H9 (cell line): Measurements from ENCODE around the gene PIBF1. TPM values are rescaled to one million over a fixed set of nuclear protein-coding genes. Genes with fewer than 3 reads are reported as not detected.

ENCODE experiments used
- DNase-seq: peaks from one replicate; pipeline ENCODE4 v3.0.0-alpha.2; 2017
- H2AFZ ChIP-seq: one replicate; pipeline ENCODE4 v1.6.1; 2013; ENCODE audit warnings: mild to moderate bottlenecking, low read length, control low read depth, moderate library complexity
- H2AK5ac ChIP-seq: 2 replicates; pipeline ENCODE4 v1.6.1; 2013; ENCODE audit warnings: low read length, control low read depth, mixed read lengths; ENCODE audit not compliant: insufficient read length
- H2BK120ac ChIP-seq: one replicate; pipeline ENCODE4 v1.6.1; 2013; ENCODE audit warnings: low read depth, mild to moderate bottlenecking, low read length, control low read depth, inconsistent platforms; ENCODE audit not compliant: poor library complexity, severe bottlenecking
- H2BK12ac ChIP-seq: 2 replicates; pipeline ENCODE4 v1.6.1; 2013; ENCODE audit warnings: low read length, control low read depth, mixed read lengths, low read depth; ENCODE audit not compliant: insufficient read length
- H2BK15ac ChIP-seq: 2 replicates; pipeline ENCODE4 v1.6.1; 2013; ENCODE audit warnings: low read depth, low read length, control low read depth
- H2BK20ac ChIP-seq: one replicate; pipeline ENCODE4 v1.6.1; 2013; ENCODE audit warnings: low read depth, mild to moderate bottlenecking, low read length, control low read depth, inconsistent platforms; ENCODE audit not compliant: poor library complexity, severe bottlenecking
- H2BK5ac ChIP-seq: 2 replicates; pipeline ENCODE4 v1.6.1; 2013; ENCODE audit warnings: low read length, control low read depth, mixed read lengths; ENCODE audit not compliant: insufficient read length
- H3K14ac ChIP-seq: 2 replicates; pipeline ENCODE4 v1.6.1; 2013; ENCODE audit warnings: low read length, control low read depth; ENCODE audit not compliant: insufficient read depth
- H3K18ac ChIP-seq: 2 replicates; pipeline ENCODE4 v1.6.1; 2013; ENCODE audit warnings: low read depth, mild to moderate bottlenecking, mixed read lengths, low read length, control low read depth; ENCODE audit not compliant: insufficient read length
- H3K23ac ChIP-seq: 2 replicates; pipeline ENCODE4 v1.6.1; 2013; ENCODE audit warnings: low read length, control low read depth, mixed read lengths, low read depth; ENCODE audit not compliant: insufficient read length
- H3K23me2 ChIP-seq: 2 replicates; pipeline ENCODE4 v1.6.1; 2013; ENCODE audit warnings: low read depth, mild to moderate bottlenecking, mixed read lengths, low read length, control low read depth; ENCODE audit not compliant: insufficient read length, poor library complexity, severe bottlenecking
- H3K27ac ChIP-seq: 2 replicates; pipeline ENCODE4 v1.5.1; 2013; ENCODE audit warnings: low read length, control low read depth, mixed read lengths, low read depth; ENCODE audit not compliant: insufficient read length
- H3K27me3 ChIP-seq: 2 replicates; pipeline ENCODE4 v1.6.1; 2013; ENCODE audit warnings: low read length, control low read depth, inconsistent platforms; ENCODE audit not compliant: insufficient read depth
- H3K4ac ChIP-seq: 2 replicates; pipeline ENCODE4 v1.6.1; 2013; ENCODE audit warnings: low read depth, mild to moderate bottlenecking, control low read depth, inconsistent platforms, low read length, moderate library complexity
- H3K4me1 ChIP-seq: 2 replicates; pipeline ENCODE4 v1.6.1; 2013; ENCODE audit warnings: low read length, control low read depth, inconsistent platforms; ENCODE audit not compliant: insufficient read depth
- H3K4me2 ChIP-seq: 2 replicates; pipeline ENCODE4 v1.6.1; 2013; ENCODE audit warnings: low read length, control low read depth, mixed read lengths; ENCODE audit not compliant: insufficient read length, insufficient read depth
- H3K56ac ChIP-seq: 2 replicates; pipeline ENCODE4 v1.6.1; 2013; ENCODE audit warnings: low read depth, mild to moderate bottlenecking, mixed read lengths, low read length, control low read depth; ENCODE audit not compliant: insufficient read length
- H3K79me1 ChIP-seq: 2 replicates; pipeline ENCODE4 v1.6.1; 2013; ENCODE audit warnings: low read depth, mild to moderate bottlenecking, moderate library complexity, low read length, control low read depth, inconsistent platforms; ENCODE audit not compliant: insufficient read depth, poor library complexity, severe bottlenecking
- H3K79me2 ChIP-seq: 2 replicates; pipeline ENCODE4 v1.6.1; 2013; ENCODE audit warnings: low read length, control low read depth, inconsistent platforms; ENCODE audit not compliant: insufficient read depth
- H3K9ac ChIP-seq: 2 replicates; pipeline ENCODE4 v1.6.1; 2013; ENCODE audit warnings: low read length, control low read depth, mixed read lengths; ENCODE audit not compliant: insufficient read length; ENCODE audit errors: extremely low read depth
- H3K9me3 ChIP-seq: one replicate; pipeline ENCODE4 v1.6.1; 2013; ENCODE audit warnings: low read depth, low read length, inconsistent platforms; ENCODE audit not compliant: control insufficient read depth
- H3T11ph ChIP-seq: one replicate; pipeline ENCODE4 v1.6.1; 2013; ENCODE audit warnings: mild to moderate bottlenecking, low read length, control low read depth, inconsistent platforms
- H4K20me1 ChIP-seq: one replicate; pipeline ENCODE4 v1.6.1; 2013; ENCODE audit not compliant: control insufficient read depth, insufficient read length, insufficient read depth
- H4K5ac ChIP-seq: 2 replicates; pipeline ENCODE4 v1.6.1; 2013; ENCODE audit warnings: low read depth, mild to moderate bottlenecking, mixed read lengths, low read length, control low read depth; ENCODE audit not compliant: insufficient read length
- H4K8ac ChIP-seq: replicated peaks from 2 replicates; pipeline ENCODE4 v1.6.1; 2013; ENCODE audit warnings: low read length, control low read depth, mixed read lengths, low read depth; ENCODE audit not compliant: insufficient read length
- H4K91ac ChIP-seq: 2 replicates; pipeline ENCODE4 v1.6.1; 2013; ENCODE audit warnings: low read depth, mild to moderate bottlenecking, moderate library complexity, mixed read lengths, low read length, control low read depth; ENCODE audit not compliant: insufficient read length
- H3K27ac Mint-ChIP-seq, 3 experiments: 2 replicates in 2 of 3; 3 replicates in 1 of 3; pipeline ENCODE4 v1.8.0; 2020 to 2021; ENCODE audit warnings: mixed read lengths in 3 of 3, mild to moderate bottlenecking in 1 of 3, moderate library complexity in 1 of 3
- H3K27me3 Mint-ChIP-seq: 2 replicates; pipeline ENCODE4 v1.8.0; 2021; ENCODE audit warnings: low read depth, mild to moderate bottlenecking, moderate library complexity, mixed read lengths
- H3K36me3 Mint-ChIP-seq, 3 experiments: 2 replicates in 2 of 3; 3 replicates in 1 of 3; pipeline ENCODE4 v1.8.0; 2020 to 2021; ENCODE audit warnings: low read depth in 3 of 3, mixed read lengths in 3 of 3; ENCODE audit not compliant: insufficient read depth in 1 of 3
- H3K4me1 Mint-ChIP-seq, 2 experiments: 2 replicates each; pipeline ENCODE4 v1.8.0; 2020; ENCODE audit warnings: mixed read lengths in 2 of 2
- H3K4me3 Mint-ChIP-seq, 2 experiments: 2 replicates in 1 of 2; 3 replicates in 1 of 2; pipeline ENCODE4 v1.8.0; 2020 to 2021; ENCODE audit warnings: mild to moderate bottlenecking in 2 of 2, mixed read lengths in 2 of 2, moderate library complexity in 1 of 2
- H3K9me3 Mint-ChIP-seq, 2 experiments: 2 replicates in 1 of 2; 3 replicates in 1 of 2; pipeline ENCODE4 v1.8.0; 2020; ENCODE audit warnings: mild to moderate bottlenecking in 2 of 2, mixed read lengths in 2 of 2, moderate library complexity in 1 of 2
- CTCF ChIP-seq: fragments of 200-600 bp; sonication (generic); conservative IDR thresholded peaks from 3 replicates; pipeline ENCODE4 v1.8.0; 2021; ENCODE audit warnings: antibody characterized with exemption, mild to moderate bottlenecking
- WGBS: extraction: QIAGEN DNeasy Blood & Tissue Kit; methylation state at CpG from one replicate; pipeline ENCODE4 v1.1.7; 2013; ENCODE audit warnings: missing lambda C conversion rate, low lambda C conversion rate, mixed read lengths; ENCODE audit not compliant: insufficient read length; ENCODE audit errors: extremely low coverage; 5-methylcytosine and 5-hydroxymethylcytosine counted together
- total RNA-seq: library from RNA; stranded (reverse); gene quantifications from 2 replicates; pipeline ENCODE4 v1.2.1, GENCODE V29; 2021

Gene PIBF1
- total RNA-seq, 1 experiment from 2014 or later = 12.7 TPM

GRCh38 chr13:73061473-73061872 is 279.5 kb downstream of the PIBF1 start:
- H3K79me1 ChIP-seq = no peaks in the 10 kb centered on the region
- H3K18ac ChIP-seq = no peak overlapping the region
- no peaks in the 10 kb centered on the region for H4K20me1 ChIP-seq
- Mint-ChIP-seq H3K4me1 (peaks cover 60% of the 10 kb centered on the region in 2 experiments), H3K4me3 (no peak overlapping the region), H3K27me3 (peaks cover 67% of the 10 kb centered on the region), H3K27ac (no peak overlapping the region), H3K9me3 (no peaks in the 10 kb centered on the region), H3K36me3 (peaks cover 0 to 6% (median 2%) of the 10 kb centered on the region in 3 experiments; a peak in 3 of 7 replicates)
- peaks cover 23% of the 10 kb centered on the region for H3K27me3 ChIP-seq
- H2BK12ac ChIP-seq = no peak overlapping the region
- peaks cover 11% of the 10 kb centered on the region for H3K23me2 ChIP-seq
- H2BK15ac ChIP-seq = no peak overlapping the region; the same call in 1 of the 2 replicates
- H3K4me1 ChIP-seq = no peaks in the 10 kb centered on the region
- no peak overlapping the region for H2BK120ac ChIP-seq
- H3K9ac ChIP-seq = no peak overlapping the region
- H3K4ac ChIP-seq = no peak overlapping the region
- WGBS = no CpG with 5 or more reads among the region's 6 CpGs
- no peak overlapping the region for H3T11ph ChIP-seq
- H3K27ac ChIP-seq = no peak overlapping the region
- no peak overlapping the region for H2AFZ ChIP-seq
- H3K9me3 ChIP-seq = no peaks in the 10 kb centered on the region
- no peak overlapping the region for H2AK5ac ChIP-seq
- H2BK20ac ChIP-seq = no peak overlapping the region
- no peak overlapping the region for H2BK5ac ChIP-seq
- no peak overlapping the region for H3K4me2 ChIP-seq
- no peak for TF ChIP-seq CTCF
- H4K5ac ChIP-seq = no peak overlapping the region
- H3K14ac ChIP-seq = no peak overlapping the region
- H3K79me2 ChIP-seq = no peaks in the 10 kb centered on the region
- H4K91ac ChIP-seq = no peak overlapping the region
- DNase-seq = no peak
- H3K23ac ChIP-seq = no peak overlapping the region
- H4K8ac ChIP-seq = no peak overlapping the region
- no peak overlapping the region for H3K56ac ChIP-seq
